HL-60 (cell line): ENCODE data around the gene ARFGEF3.

Source experiments
- DNase-seq, 2 experiments: peaks; one replicate each; pipeline ENCODE4 v3.0.0-alpha.2; 2010 to 2020; ENCODE audit warnings: low read depth in 1 of 2, low spot score in 1 of 2
- H3K27ac ChIP-seq: fragments of 250-450 bp; sonication (Bioruptor Pico); replicated peaks from 2 replicates; pipeline ENCODE4 v1.5.1; 2020; ENCODE audit warnings: mild to moderate bottlenecking, moderate library complexity
- H3K27me3 ChIP-seq: fragments of 250-450 bp; sonication (Bioruptor Pico); 2 replicates; pipeline ENCODE4 v1.5.1; 2021; ENCODE audit warnings: mild to moderate bottlenecking, moderate library complexity; ENCODE audit not compliant: insufficient read depth, poor library complexity, severe bottlenecking
- H3K4me3 ChIP-seq: replicated peaks from 2 replicates; pipeline ENCODE4 v1.5.1; 2011; ENCODE audit warnings: mild to moderate bottlenecking, control low read depth, low read length; ENCODE audit not compliant: insufficient read depth
- GABPA ChIP-seq: IDR thresholded peaks from 2 replicates; pipeline ENCODE4 v1.6.1; 2012; ENCODE audit warnings: low read depth
- POLR2AphosphoS5 ChIP-seq: IDR thresholded peaks from 2 replicates; pipeline ENCODE4 v1.6.1; 2012; ENCODE audit warnings: low read depth
- SPI1 ChIP-seq: IDR thresholded peaks from 2 replicates; pipeline ENCODE4 v1.6.1; 2012; ENCODE audit warnings: low read depth, mild to moderate bottlenecking, borderline replicate concordance
- TF ChIP-seq, protein P1 (sequence below): IDR thresholded peaks from one replicate; pipeline ENCODE4 v1.5.1; 2011; ENCODE audit warnings: low read length, control low read depth, inconsistent platforms; ENCODE audit not compliant: insufficient read depth
- TF ChIP-seq, protein P2 (sequence below): IDR thresholded peaks from 2 replicates; pipeline ENCODE4 v1.6.1; 2012; ENCODE audit warnings: low read depth; ENCODE audit not compliant: insufficient replicate concordance

The ARFGEF3 gene

DNA sequence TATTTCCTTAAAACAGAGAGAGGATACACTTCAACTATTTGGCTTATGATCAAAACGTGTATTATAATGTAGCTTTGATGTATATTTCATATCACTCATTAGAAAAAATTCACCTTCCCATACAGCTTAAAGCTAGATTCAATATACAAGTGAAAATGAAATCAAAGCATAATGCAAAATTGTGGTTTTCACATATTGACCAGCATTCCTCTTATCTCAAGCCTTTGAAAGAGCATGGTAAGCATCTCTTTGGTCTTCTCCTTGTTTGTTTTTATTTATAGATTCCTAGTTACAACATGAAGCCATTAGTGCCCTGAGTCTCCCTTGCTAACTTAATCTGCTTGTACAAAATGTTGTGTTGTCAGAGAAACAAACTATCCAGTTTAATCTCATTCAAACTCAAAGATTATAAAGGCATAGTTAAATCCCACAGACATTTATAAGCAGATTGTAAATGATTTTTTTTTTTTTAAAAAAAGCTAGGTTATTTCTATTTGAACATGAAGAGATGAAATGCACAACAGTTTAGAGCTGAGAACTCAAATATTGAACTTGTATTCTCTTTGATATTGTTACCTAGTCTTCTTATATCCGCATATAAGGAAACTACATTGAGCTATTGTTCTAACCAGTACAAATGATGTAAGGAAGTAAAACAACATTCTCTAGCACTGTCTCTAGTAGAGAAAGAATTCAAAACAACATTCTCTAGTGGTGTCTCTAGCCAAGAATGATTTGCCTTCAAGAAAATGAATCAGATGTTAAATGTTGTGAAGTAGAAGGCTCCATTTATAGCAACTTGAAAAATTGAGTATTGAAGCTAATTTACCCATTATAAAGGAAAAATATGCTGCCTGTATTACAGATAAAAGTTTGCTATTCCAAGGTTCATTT, 184.8 kb downstream of the ARFGEF3 start:
- Histone ChIP-seq H3K27me3 (peaks cover 4% of the 10 kb centered on the region), H3K27ac (no peak overlapping the region), H3K4me3 (no peak overlapping the region)
- TF ChIP-seq SPI1 (no peak), GABPA (no peak), POLR2AphosphoS5 (no peak)
- TF ChIP-seq, protein P1, sequence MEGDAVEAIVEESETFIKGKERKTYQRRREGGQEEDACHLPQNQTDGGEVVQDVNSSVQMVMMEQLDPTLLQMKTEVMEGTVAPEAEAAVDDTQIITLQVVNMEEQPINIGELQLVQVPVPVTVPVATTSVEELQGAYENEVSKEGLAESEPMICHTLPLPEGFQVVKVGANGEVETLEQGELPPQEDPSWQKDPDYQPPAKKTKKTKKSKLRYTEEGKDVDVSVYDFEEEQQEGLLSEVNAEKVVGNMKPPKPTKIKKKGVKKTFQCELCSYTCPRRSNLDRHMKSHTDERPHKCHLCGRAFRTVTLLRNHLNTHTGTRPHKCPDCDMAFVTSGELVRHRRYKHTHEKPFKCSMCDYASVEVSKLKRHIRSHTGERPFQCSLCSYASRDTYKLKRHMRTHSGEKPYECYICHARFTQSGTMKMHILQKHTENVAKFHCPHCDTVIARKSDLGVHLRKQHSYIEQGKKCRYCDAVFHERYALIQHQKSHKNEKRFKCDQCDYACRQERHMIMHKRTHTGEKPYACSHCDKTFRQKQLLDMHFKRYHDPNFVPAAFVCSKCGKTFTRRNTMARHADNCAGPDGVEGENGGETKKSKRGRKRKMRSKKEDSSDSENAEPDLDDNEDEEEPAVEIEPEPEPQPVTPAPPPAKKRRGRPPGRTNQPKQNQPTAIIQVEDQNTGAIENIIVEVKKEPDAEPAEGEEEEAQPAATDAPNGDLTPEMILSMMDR, result no peak
- TF ChIP-seq, protein P2, sequence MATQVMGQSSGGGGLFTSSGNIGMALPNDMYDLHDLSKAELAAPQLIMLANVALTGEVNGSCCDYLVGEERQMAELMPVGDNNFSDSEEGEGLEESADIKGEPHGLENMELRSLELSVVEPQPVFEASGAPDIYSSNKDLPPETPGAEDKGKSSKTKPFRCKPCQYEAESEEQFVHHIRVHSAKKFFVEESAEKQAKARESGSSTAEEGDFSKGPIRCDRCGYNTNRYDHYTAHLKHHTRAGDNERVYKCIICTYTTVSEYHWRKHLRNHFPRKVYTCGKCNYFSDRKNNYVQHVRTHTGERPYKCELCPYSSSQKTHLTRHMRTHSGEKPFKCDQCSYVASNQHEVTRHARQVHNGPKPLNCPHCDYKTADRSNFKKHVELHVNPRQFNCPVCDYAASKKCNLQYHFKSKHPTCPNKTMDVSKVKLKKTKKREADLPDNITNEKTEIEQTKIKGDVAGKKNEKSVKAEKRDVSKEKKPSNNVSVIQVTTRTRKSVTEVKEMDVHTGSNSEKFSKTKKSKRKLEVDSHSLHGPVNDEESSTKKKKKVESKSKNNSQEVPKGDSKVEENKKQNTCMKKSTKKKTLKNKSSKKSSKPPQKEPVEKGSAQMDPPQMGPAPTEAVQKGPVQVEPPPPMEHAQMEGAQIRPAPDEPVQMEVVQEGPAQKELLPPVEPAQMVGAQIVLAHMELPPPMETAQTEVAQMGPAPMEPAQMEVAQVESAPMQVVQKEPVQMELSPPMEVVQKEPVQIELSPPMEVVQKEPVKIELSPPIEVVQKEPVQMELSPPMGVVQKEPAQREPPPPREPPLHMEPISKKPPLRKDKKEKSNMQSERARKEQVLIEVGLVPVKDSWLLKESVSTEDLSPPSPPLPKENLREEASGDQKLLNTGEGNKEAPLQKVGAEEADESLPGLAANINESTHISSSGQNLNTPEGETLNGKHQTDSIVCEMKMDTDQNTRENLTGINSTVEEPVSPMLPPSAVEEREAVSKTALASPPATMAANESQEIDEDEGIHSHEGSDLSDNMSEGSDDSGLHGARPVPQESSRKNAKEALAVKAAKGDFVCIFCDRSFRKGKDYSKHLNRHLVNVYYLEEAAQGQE, result no peak
- no peak for DNase-seq

- DNase-seq, result no peak
- TF ChIP-seq, protein P1, result no peak
- TF ChIP-seq, protein P2, result no peak
- no peak for TF ChIP-seq POLR2AphosphoS5
- TF ChIP-seq GABPA, result no peak
- no peak for TF ChIP-seq SPI1
- peaks cover 2% of the 10 kb centered on the region for H3K27me3 ChIP-seq
- no peak overlapping the region for H3K27ac ChIP-seq
- no peak overlapping the region for H3K4me3 ChIP-seq
Observed at GRCh38 chr6:138347864-138348263, 186.1 kb downstream of the ARFGEF3 start.

DNA sequence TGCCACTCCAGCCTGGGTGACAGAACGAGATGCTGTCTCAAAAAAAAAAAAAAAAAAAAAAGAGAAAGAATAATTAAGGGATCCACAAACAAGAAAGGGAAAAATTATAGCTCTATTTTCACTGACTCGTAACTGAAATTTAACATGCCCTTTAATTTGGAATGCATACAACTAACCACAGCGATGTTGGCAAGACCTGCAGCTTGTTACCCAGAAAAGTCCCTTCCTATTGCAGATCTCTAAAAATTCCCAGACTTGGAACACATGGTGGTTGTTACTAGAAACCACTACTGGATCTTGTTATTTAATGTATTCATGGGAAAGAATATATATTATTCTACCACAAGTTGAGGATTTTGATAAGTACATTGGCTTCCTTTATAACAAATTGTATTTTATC, 188.2 kb downstream of the ARFGEF3 start:
- peaks cover 2% of the 10 kb centered on the region for H3K27me3 ChIP-seq
- no peak overlapping the region for H3K27ac ChIP-seq
- TF ChIP-seq, protein P1, result no peak
- TF ChIP-seq SPI1, result no peak
- TF ChIP-seq GABPA, result no peak
- no peak for TF ChIP-seq POLR2AphosphoS5
- TF ChIP-seq, protein P2, result no peak
- DNase-seq, result no peak
- H3K4me3 ChIP-seq, result no peak overlapping the region
